ENCODE results near the gene DAAM2.

Gene DAAM2

DNA sequence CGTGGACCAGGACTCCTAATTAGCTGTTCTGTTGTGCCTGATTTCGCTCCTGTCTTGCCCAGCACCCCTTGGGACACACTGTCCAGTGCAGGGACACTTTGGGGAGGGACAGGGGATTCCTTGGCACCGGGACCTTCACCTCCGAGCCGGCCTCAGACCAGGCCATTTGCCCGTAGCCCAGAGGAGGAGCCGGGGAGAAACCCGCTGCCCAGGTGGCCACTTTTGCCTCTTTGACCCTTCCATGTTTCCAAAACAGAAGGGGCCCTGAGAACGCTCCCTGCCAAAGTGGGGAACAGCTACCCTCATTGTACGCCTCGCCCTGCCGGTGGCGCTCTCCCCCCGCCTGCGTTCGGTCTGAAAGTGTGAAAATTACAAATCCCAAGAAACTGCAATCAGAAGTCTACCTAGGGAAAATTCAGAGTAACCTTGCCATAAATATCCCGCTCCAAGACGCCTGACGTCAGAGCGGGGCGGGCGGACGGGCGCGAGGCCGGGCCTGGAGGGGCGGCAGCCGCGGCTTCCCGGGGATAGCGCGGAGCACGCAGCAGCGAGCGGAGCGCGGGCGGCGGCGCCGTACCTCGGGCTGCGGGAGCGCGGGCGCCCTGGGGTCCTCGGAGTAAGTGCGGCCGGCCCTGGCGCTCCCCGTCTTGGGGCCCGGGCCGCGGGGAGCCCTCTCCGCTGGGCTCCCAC is at the start of gene DAAM2:
DAAM2 (plus strand) TSS at position 527 of the 690 bp plus-strand sequence. CDS start 63,927 bp downstream, outside the sequence.
- DNase-seq (ENCODE audit: low read depth, low spot score): peak; percentile 42
- H3K4me3 ChIP-seq (ENCODE audit: low read depth, low read length): peak within 1 kb of the TSS; percentile 59
- TF ChIP-seq, protein P1, sequence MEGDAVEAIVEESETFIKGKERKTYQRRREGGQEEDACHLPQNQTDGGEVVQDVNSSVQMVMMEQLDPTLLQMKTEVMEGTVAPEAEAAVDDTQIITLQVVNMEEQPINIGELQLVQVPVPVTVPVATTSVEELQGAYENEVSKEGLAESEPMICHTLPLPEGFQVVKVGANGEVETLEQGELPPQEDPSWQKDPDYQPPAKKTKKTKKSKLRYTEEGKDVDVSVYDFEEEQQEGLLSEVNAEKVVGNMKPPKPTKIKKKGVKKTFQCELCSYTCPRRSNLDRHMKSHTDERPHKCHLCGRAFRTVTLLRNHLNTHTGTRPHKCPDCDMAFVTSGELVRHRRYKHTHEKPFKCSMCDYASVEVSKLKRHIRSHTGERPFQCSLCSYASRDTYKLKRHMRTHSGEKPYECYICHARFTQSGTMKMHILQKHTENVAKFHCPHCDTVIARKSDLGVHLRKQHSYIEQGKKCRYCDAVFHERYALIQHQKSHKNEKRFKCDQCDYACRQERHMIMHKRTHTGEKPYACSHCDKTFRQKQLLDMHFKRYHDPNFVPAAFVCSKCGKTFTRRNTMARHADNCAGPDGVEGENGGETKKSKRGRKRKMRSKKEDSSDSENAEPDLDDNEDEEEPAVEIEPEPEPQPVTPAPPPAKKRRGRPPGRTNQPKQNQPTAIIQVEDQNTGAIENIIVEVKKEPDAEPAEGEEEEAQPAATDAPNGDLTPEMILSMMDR (IDR thresholded peaks at IDR 0.05; ENCODE audit: low read depth, low read length): peak; percentile 46
- in situ Hi-C loops (cut with HindIII; ENCODE audit: low sequenced_read_pairs): no loop called here

DNA sequence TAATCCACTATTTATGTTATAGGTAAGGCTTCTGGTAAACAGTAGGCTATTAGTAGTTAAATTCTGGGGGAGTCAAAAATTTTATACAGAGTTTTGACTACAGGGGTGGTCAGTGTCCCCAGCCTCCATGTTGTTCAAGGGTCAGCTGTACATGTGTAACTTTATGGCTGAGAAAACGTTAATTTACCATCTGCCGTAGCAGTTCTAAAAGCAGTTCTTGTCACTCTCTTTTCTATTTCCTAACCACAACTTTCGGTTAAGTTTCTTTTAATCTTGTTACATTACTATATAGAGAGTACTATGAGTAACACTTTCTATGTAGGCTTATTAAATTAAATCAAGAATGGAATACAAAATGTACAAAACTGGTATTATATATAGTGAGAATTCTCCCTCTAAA is 45.4 kb upstream of the DAAM2 start:
- no peak for DNase-seq (ENCODE audit: low read depth, low spot score)
- no peak overlapping the region for H3K4me3 ChIP-seq (ENCODE audit: low read depth, low read length)
- TF ChIP-seq, protein P1 (IDR thresholded peaks at IDR 0.05; ENCODE audit: low read depth, low read length): no peak
- in situ Hi-C loops (cut with HindIII; ENCODE audit: low sequenced_read_pairs): no loop called here

DNA sequence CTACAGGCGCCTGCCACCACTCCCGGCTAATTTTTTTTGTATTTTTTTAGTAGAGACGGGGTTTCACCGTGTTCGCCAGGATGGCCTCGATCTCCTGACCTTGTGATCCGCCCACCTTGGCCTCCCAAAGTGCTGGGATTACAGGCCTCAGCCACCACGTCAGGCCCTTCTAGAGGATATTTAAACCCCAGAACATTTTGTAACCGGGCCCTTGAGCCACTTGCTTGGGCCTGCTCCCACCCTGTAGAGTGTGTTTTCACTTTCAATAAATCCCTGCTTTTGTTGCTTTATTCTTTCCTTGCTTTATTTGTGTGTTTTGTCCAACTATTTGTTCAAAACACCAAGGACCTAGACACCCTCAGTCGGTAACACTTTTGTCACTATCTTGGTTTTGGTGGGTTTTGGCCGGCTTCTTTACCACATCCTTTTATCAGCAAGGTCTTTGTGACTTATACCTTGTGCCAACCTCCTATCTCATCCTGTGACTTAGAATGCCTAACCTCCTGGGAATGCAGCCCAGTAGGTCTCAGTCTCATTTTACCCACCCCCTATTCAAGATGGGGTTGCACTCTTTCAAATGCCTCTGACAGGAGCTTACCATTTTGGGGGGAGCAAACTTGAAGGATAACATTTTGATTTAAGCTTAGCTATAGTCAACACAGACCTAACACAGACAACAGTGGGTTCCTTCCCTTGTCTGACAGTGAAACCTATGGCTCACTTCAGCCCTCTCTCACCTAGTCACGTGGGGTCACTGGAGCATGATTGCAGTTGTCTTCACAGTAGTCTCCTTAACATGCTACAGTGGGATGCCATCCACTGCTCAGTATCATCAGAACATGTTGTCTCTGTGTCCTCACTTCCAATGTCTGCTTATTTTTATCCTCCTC is 39.1 kb upstream of the DAAM2 start:
- TF ChIP-seq, protein P1 (IDR thresholded peaks at IDR 0.05; ENCODE audit: low read depth, low read length): no peak

DNA sequence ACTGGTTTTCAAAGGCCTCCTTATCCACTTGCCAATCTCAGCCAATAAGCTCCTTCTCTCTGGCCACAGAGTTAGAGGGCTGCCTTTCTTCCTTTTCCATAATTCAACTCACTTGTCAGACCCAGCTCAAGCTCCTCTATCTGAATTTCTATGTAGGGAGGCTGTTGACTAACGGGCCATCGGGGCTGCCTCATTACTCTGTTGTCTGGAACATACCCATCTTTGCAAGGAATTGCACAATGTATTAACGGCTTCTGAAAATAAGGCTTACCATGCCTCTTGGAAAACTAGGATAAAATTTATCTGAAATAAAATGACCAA is 38.5 kb upstream of the DAAM2 start:
- H3K4me3 ChIP-seq (ENCODE audit: low read depth, low read length): no peak overlapping the region
- no peak for DNase-seq (ENCODE audit: low read depth, low spot score)
- TF ChIP-seq, protein P1 (IDR thresholded peaks at IDR 0.05; ENCODE audit: low read depth, low read length): no peak
- in situ Hi-C loops (cut with HindIII; ENCODE audit: low sequenced_read_pairs): no loop called here

More for the DNA sequence above, 39.1 kb upstream of the DAAM2 start:
- DNase-seq (ENCODE audit: low read depth, low spot score): no peak
- no peak overlapping the region for H3K4me3 ChIP-seq (ENCODE audit: low read depth, low read length)
- in situ Hi-C loops (cut with HindIII; ENCODE audit: low sequenced_read_pairs): no loop called here

DNA sequence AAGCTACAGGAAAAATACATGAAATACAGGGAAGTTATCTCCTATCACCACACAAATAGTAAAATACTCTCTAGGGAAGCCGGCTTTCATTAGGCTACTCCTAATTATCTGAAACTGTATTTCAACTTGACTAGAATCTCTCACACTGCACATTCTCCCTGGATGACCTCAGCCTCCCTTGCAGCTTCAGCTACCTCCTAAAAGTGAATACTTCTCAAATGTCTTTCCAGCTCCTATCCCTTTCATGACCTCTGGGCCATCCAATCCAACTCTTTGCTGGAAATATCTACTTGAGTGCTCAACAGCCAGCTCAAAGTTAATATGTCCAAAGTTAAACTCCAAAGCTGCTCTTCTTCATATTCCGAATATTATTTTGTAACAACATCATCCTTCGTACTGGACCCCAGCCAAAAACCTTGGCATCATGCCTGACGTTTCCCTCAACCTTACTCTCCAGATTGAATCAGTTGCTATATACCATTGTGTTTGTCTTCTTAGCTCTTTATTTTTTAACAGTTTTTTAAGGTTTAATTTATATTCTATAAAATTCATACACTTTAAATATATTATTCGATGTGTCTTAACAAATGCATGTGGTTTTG is 37.6 kb upstream of the DAAM2 start:
- in situ Hi-C loops (cut with HindIII; ENCODE audit: low sequenced_read_pairs): no loop called here

DNA sequence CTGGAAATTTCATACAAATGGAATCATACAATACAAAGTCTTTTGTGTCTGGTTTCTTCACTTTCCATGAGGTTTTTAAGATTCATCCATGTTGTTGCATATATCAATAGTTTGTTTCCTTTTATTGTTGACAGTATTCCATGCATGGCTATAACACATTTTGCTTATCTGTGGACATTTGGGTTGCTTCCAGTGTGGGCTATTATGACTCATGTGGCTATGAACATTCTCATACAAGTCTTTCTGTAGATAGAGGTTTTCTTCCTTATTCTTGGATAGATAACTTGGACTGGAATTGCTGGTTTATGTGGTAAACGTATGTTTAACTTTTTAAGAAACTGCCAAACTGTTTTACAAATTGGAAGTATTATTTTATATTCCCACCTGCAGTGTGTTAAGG is 36.9 kb upstream of the DAAM2 start:
- peak; percentile 10 for DNase-seq (ENCODE audit: low read depth, low spot score)
- TF ChIP-seq, protein P1 (IDR thresholded peaks at IDR 0.05; ENCODE audit: low read depth, low read length): no peak
- in situ Hi-C loops (cut with HindIII; ENCODE audit: low sequenced_read_pairs): no loop called here
- H3K4me3 ChIP-seq (ENCODE audit: low read depth, low read length): no peak overlapping the region

More for the DNA sequence above, 37.6 kb upstream of the DAAM2 start:
- no peak for DNase-seq (ENCODE audit: low read depth, low spot score)
- no peak overlapping the region for H3K4me3 ChIP-seq (ENCODE audit: low read depth, low read length)
- TF ChIP-seq, protein P1 (IDR thresholded peaks at IDR 0.05; ENCODE audit: low read depth, low read length): no peak
